ENCODE results near the gene LZTR1.

Gene LZTR1

GRCh38 chr22:20948989-20949388, 33.1 kb upstream of the LZTR1 start:
- H3K79me2 ChIP-seq (ENCODE audit: low read length), result peaks cover 96% of the 10 kb centered on the region
- H3K9me3 ChIP-seq (replicated peaks; ENCODE audit: insufficient read depth, low read length), result no peaks in the 10 kb centered on the region
- DNase-seq, result no peak
- H3K27me3 ChIP-seq (replicated peaks; ENCODE audit: insufficient read depth, low read length), result no peaks in the 10 kb centered on the region
- no peaks in the 10 kb centered on the region for H3F3A ChIP-seq (ENCODE audit: insufficient read depth, low read length)
- no peak overlapping the region for H3K4me2 ChIP-seq (ENCODE audit: low read depth, low read length)
- peaks cover 51% of the 10 kb centered on the region for H4K20me1 ChIP-seq (ENCODE audit: insufficient read depth, low read length)
- no peak overlapping the region for H2AFZ ChIP-seq (ENCODE audit: low read length)
- no peak overlapping the region for H3K9ac ChIP-seq (ENCODE audit: low read length)
- no peak for TF ChIP-seq CTCF (IDR thresholded peaks at IDR 0.05; ENCODE audit: low read length)
- no peak for TF ChIP-seq EZH2 (optimal IDR thresholded peaks at IDR 0.05; ENCODE audit: low read depth, low read length)
- no peak for TF ChIP-seq EZH2phosphoT487 (IDR thresholded peaks at IDR 0.05; ENCODE audit: low read length)
- H3K36me3 ChIP-seq (replicated peaks; ENCODE audit: insufficient read depth, low read length), result peaks cover 9% of the 10 kb centered on the region
- H3K27ac ChIP-seq (ENCODE audit: low read length), result no peak overlapping the region
- no peak overlapping the region for H3K4me3 ChIP-seq (ENCODE audit: low read length)
- H3K9me2 ChIP-seq (replicated peaks; ENCODE audit: insufficient read depth, low read length), result no peaks in the 10 kb centered on the region
- H3K4me1 ChIP-seq (ENCODE audit: low read length), result no peaks in the 10 kb centered on the region

- Histone ChIP-seq H3K9ac (ENCODE audit: low read length) (no peak overlapping the region), H3K27ac (ENCODE audit: low read length) (no peak overlapping the region), H3K4me2 (ENCODE audit: low read depth, low read length) (no peak overlapping the region), H4K20me1 (ENCODE audit: insufficient read depth, low read length) (peaks cover 49% of the 10 kb centered on the region), H3K4me1 (ENCODE audit: low read length) (no peaks in the 10 kb centered on the region), H3K9me3 (replicated peaks; ENCODE audit: insufficient read depth, low read length) (no peaks in the 10 kb centered on the region), H3K27me3 (replicated peaks; ENCODE audit: insufficient read depth, low read length) (no peaks in the 10 kb centered on the region), H3F3A (ENCODE audit: insufficient read depth, low read length) (no peaks in the 10 kb centered on the region), H3K79me2 (ENCODE audit: low read length) (peaks cover 88% of the 10 kb centered on the region), H3K4me3 (ENCODE audit: low read length) (no peak overlapping the region), H3K36me3 (replicated peaks; ENCODE audit: insufficient read depth, low read length) (peaks cover 9% of the 10 kb centered on the region), H3K9me2 (replicated peaks; ENCODE audit: insufficient read depth, low read length) (no peaks in the 10 kb centered on the region), H2AFZ (ENCODE audit: low read length) (no peak overlapping the region)
- TF ChIP-seq EZH2phosphoT487 (IDR thresholded peaks at IDR 0.05; ENCODE audit: low read length), result no peak
- no peak for TF ChIP-seq EZH2 (optimal IDR thresholded peaks at IDR 0.05; ENCODE audit: low read depth, low read length)
- no peak for TF ChIP-seq CTCF (IDR thresholded peaks at IDR 0.05; ENCODE audit: low read length)
- DNase-seq, result no peak
Observed at GRCh38 chr22:20949698-20950183, 32.4 kb upstream of the LZTR1 start.

- Histone ChIP-seq H3K27ac (ENCODE audit: low read length) (no peak overlapping the region), H3K79me2 (ENCODE audit: low read length) (peaks cover 72% of the 10 kb centered on the region), H3K9me2 (replicated peaks; ENCODE audit: insufficient read depth, low read length) (no peaks in the 10 kb centered on the region), H3F3A (ENCODE audit: insufficient read depth, low read length) (no peaks in the 10 kb centered on the region; the same call in 1 of the 2 replicates), H3K4me1 (ENCODE audit: low read length) (no peaks in the 10 kb centered on the region), H3K4me3 (ENCODE audit: low read length) (no peak overlapping the region), H4K20me1 (ENCODE audit: insufficient read depth, low read length) (peaks cover 37% of the 10 kb centered on the region), H3K9me3 (replicated peaks; ENCODE audit: insufficient read depth, low read length) (no peaks in the 10 kb centered on the region), H3K9ac (ENCODE audit: low read length) (no peak overlapping the region), H3K36me3 (replicated peaks; ENCODE audit: insufficient read depth, low read length) (peaks cover 9% of the 10 kb centered on the region), H3K4me2 (ENCODE audit: low read depth, low read length) (no peak overlapping the region), H3K27me3 (replicated peaks; ENCODE audit: insufficient read depth, low read length) (no peaks in the 10 kb centered on the region), H2AFZ (ENCODE audit: low read length) (no peak overlapping the region)
- DNase-seq, result no peak
- TF ChIP-seq EZH2phosphoT487 (IDR thresholded peaks at IDR 0.05; ENCODE audit: low read length) (no peak), CTCF (IDR thresholded peaks at IDR 0.05; ENCODE audit: low read length) (no peak), EZH2 (optimal IDR thresholded peaks at IDR 0.05; ENCODE audit: low read depth, low read length) (no peak)
Observed at GRCh38 chr22:20951151-20951931, 30.8 kb upstream of the LZTR1 start.

Measured in MM.1S (cell line).